GM18907 (cell line): Measurements from ENCODE around the gene KRTAP10-4.
"Not testable (repeated sequence)": the region's sequence is repeated elsewhere in the genome, so short reads cannot be mapped to it uniquely, and the experiment has no call there.

Experiments
- ATAC-seq: cut with Tn5 transposase; IDR thresholded peaks from one replicate; pipeline ENCODE4 v1.9.1; 2021; ENCODE audit warnings: mild to moderate bottlenecking, moderate library complexity; ENCODE audit not compliant: unreplicated experiment

Gene KRTAP10-4

GRCh38 chr21:44573630-44574456 is at the start of gene KRTAP10-4:
Gene KRTAP10-4, plus strand, starts transcription at chr21:44573729. Its CDS starts 30 bp downstream, at chr21:44573759.
- ATAC-seq = not testable (repeated sequence)

DNA sequence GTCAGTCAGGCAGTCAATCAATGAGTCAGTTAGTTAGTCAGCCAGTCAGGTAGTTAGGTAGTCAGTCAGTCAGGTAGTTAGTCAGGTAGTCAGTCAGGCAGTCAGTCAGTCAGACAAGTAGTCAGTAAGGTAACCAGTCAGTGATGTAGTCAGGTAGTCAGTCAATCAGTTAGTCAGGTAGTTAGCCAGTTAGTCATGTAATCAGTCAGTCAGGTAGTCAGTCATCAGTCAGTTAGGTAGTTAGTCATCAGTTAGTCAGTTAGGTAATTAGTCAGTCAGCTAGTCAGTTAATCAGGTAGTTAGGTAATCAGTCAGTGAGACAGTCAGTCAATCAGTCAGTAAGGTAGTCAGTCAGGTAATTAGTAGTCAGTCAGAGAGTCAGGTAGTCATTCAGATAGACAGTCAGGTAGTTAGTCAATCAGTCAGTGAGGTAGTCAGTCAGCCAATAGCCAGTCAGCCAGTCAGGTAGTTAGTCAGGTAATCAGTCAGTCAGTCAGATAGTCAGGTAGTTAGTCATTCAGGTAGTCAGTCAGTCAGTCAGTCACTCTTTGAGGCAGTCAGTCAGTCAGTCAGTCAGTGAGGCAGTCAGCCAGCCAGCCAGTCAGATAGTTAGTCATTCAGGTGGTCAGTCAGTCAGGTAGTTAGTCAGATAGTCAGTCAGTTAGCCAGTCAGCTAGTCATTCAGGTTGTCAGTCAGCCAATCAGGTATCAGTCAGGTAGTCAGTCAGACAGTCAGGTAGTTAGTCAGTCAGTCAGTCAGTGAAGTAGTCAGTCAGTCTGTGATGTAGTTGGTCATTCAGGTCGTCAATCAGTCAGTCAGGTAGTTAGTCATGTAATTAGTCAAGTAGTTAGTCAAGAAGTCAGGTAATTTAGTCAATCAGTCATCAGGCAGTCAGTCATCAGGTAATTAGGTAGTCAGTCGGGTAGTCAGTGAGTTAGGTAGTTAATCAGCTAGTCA is 48.8 kb upstream of the KRTAP10-4 start:
- ATAC-seq = no peak

GRCh38 chr21:44525391-44526095 is 48.0 kb upstream of the KRTAP10-4 start:
- ATAC-seq = no peak

- ATAC-seq = no peak
Measured at GRCh38 chr21:44526096-44526997, 47.2 kb upstream of the KRTAP10-4 start.

DNA sequence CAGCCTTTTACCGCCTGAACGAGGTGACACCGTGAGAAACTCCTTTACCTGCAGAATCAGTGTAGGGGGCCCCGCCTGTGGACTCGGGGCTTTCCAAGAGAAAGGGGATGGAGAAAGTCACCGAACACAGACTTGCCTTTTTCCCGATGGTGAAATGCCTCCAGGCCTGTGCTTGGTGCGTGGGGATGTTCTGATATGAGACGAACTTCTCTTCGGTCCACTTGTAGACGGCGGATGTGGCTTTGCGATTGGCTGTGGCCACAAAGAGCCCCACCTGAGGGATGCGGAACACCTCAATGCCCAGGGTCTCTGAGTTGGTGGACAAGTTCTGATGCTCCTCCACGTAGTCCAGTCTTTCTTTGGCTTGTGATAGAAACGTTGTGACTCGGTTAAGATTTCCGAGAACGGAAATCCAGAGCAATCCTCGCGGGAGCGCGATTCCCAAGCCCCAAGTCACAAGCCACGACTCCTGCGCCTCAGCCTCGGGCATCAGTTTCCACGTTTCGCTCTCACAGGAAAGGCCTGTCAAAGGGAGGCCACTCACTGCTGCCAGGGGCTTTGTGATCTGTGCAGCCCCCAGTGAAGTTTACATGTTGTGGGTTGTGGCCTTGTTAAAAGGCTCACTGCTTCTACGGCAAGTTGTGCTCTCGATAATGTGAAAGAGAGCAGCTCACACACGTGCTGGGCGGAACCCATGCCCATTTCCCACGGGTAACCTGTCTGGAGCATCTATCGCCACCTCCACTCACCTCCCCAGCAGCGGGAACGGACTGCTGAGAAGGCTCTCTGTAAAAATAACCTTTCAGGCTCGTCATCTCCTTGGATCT is 46.2 kb upstream of the KRTAP10-4 start:
- ATAC-seq = no peak

GRCh38 chr21:44527983-44528633 is 45.4 kb upstream of the KRTAP10-4 start:
- ATAC-seq = no peak

DNA sequence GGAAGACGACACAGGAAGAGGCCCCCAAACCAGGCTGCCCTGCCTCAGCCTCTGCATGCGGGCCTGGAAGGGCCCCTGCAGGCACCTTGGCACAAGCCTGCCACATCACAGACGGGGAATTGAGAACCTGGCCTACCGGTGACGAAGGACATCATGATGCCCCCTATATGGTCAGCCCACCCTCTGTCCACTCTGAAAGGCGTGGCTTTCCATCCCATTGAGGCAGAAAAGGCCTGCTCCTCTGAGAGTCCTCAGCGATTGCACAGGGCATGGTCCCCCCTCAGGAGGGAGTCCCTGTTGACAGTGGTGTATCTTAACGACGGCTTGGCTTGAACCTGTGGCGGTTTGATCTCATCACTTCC is 44.9 kb upstream of the KRTAP10-4 start:
- no peak for ATAC-seq

GRCh38 chr21:44529011-44529421 is 44.5 kb upstream of the KRTAP10-4 start:
- no peak for ATAC-seq

GRCh38 chr21:44529503-44530125 is 43.9 kb upstream of the KRTAP10-4 start:
- ATAC-seq = no peak

- no peak for ATAC-seq
Measured at GRCh38 chr21:44530221-44530902, 43.2 kb upstream of the KRTAP10-4 start.

DNA sequence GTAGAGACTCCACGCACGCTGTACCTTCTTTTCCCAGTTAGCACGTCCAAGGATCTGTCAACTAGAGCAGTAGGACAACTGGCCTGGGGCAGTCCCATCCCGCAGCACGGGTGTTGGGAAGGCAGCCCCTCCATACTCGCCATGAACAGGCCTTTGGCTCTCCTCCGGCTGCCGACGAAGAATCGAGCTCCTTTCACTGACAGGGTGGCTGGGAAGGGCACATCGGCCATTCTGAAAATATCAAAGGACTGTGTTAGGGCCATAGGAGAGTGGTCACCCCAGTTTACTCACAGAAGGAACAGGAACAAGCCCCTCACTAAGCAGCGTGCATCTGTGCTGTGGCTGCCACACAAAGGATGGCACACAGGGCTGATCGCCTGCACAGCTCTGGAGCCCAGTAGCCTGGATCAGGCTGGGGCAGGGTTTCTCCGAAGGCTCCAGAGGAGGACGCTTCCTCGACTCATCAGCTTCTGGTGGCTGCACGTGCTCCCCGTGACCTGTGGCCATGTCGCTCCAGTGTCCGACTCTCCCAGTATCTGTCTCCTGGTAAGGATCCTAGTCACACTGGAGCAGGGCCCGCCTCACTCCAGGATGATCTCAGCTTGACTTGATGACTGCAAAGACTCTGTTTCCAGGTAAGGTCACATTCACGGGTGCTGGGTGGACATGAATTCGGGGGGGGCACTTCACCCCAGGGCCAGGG is 42.5 kb upstream of the KRTAP10-4 start:
- no peak for ATAC-seq

- no peak for ATAC-seq
Measured at GRCh38 chr21:44531606-44532564, 41.6 kb upstream of the KRTAP10-4 start.

GRCh38 chr21:44532712-44533111 is 40.8 kb upstream of the KRTAP10-4 start:
- ATAC-seq = no peak

- ATAC-seq = no peak
Measured at GRCh38 chr21:44533121-44533890, 40.2 kb upstream of the KRTAP10-4 start.
